A673 (cell line): ENCODE measurements around the gene AANAT. TPM values are rescaled to one million over a fixed set of nuclear protein-coding genes. Genes with fewer than 3 reads are reported as not detected.

ENCODE experiments used
- BruUV-seq: library from RNA; stranded (reverse); fragments of 400-500 nt; replicated peaks from 2 replicates; lab custom pipeline; 2021; lab: Mats Ljungman, UMichigan
- CTCF ChIA-PET: fragments of 300-600 bp; sonication (Branson Sonifier 250); formaldehyde crosslinking; loops from one replicate; lab custom pipeline; 2022; ENCODE audit warnings: antibody characterized with exemption; lab: Charles Lee
- POLR2A ChIA-PET: fragments of 300-600 bp; sonication (Branson Sonifier 250); formaldehyde crosslinking; loops from one replicate; lab custom pipeline; 2022; ENCODE audit warnings: antibody characterized with exemption; ENCODE audit not compliant: low non-redundant PET; lab: Charles Lee
- DNase-seq: peaks from one replicate; pipeline ENCODE4 v3.0.0-alpha.2; 2015; ENCODE audit warnings: low spot score
- H3K27ac ChIP-seq: fragments of 200-600 bp; sonication (generic); 2 replicates; pipeline ENCODE4 v1.5.1; 2016; ENCODE audit warnings: mixed run types, low read depth, mild to moderate bottlenecking, mixed read lengths, antibody characterized with exemption, low read length; ENCODE audit not compliant: poor library complexity, severe bottlenecking
- H3K27me3 ChIP-seq: fragments of 200-600 bp; sonication (generic); replicated peaks from 2 replicates; pipeline ENCODE4 v1.6.1; 2017; ENCODE audit warnings: mixed run types, low read depth, mild to moderate bottlenecking, mixed read lengths, antibody characterized with exemption, low read length; ENCODE audit not compliant: insufficient read depth, poor library complexity
- H3K36me3 ChIP-seq: fragments of 200-600 bp; sonication (generic); 2 replicates; pipeline ENCODE4 v1.6.1; 2016; ENCODE audit warnings: mixed run types, mild to moderate bottlenecking, mixed read lengths, antibody characterized with exemption, low read length; ENCODE audit not compliant: insufficient read depth, poor library complexity, severe bottlenecking
- H3K4me1 ChIP-seq: fragments of 200-600 bp; sonication (generic); 2 replicates; pipeline ENCODE4 v1.6.1; 2017; ENCODE audit warnings: mixed run types, mild to moderate bottlenecking, mixed read lengths, antibody characterized with exemption, low read length; ENCODE audit not compliant: insufficient read depth, poor library complexity, severe bottlenecking
- H3K4me3 ChIP-seq: fragments of 200-600 bp; sonication (generic); 2 replicates; pipeline ENCODE4 v1.5.1; 2016; ENCODE audit warnings: low read depth, mixed run types, mild to moderate bottlenecking, mixed read lengths, low read length; ENCODE audit not compliant: poor library complexity, severe bottlenecking
- H3K9me3 ChIP-seq: fragments of 200-600 bp; sonication (generic); 2 replicates; pipeline ENCODE4 v1.6.1; 2016; ENCODE audit warnings: mixed run types, low read depth, mild to moderate bottlenecking, mixed read lengths, antibody characterized with exemption, low read length; ENCODE audit not compliant: poor library complexity, severe bottlenecking
- CTCF ChIP-seq: fragments of 300-800, 200-600 bp; sonication (generic); conservative IDR thresholded peaks from 2 replicates; pipeline ENCODE4 v1.5.1; 2017; ENCODE audit warnings: low read depth, mild to moderate bottlenecking, antibody characterized with exemption, low read length, moderate library complexity, mixed read lengths
- EZH2 ChIP-seq: fragments of 200-600 bp; sonication (generic); IDR thresholded peaks from 2 replicates; pipeline ENCODE4 v1.6.1; 2017; ENCODE audit warnings: borderline replicate concordance, low read depth, mild to moderate bottlenecking, mixed read lengths, antibody characterized with exemption, low read length; ENCODE audit not compliant: poor library complexity, severe bottlenecking
- intact Hi-C: fragments of 100-400 bp; cut with micrococcal nuclease; formaldehyde crosslinking; loops from one replicate; pipeline ENCODE4 v1.10.0; 2022; ENCODE audit not compliant: unreplicated experiment
- total RNA-seq: library from RNA; stranded (reverse); gene quantifications from 2 replicates; pipeline ENCODE4 v1.2.3, GENCODE V29; 2021

AANAT gene
- total RNA-seq, 1 experiment from 2014 or later = not detected

GRCh38 chr17:76510831-76511244 is 43.4 kb downstream of the AANAT start:
- DNase-seq = no peak
- no TSS peak for BruUV-seq
- no peak overlapping the region for H3K4me3 ChIP-seq
- no peaks in the 10 kb centered on the region for H3K36me3 ChIP-seq
- ChIA-PET CTCF (interaction anchor here (0.9 kb wide), 1 partner anchor 49 kb away, joined by 3 read pairs; no protein-coding TSS in a partner anchor), POLR2A (no interaction called here)
- TF ChIP-seq CTCF = no peak
- TF ChIP-seq EZH2 = no peak
- peaks cover 3% of the 10 kb centered on the region for H3K4me1 ChIP-seq
- intact Hi-C loops = no loop called here
- no peak overlapping the region for H3K27ac ChIP-seq
- H3K9me3 ChIP-seq = no peaks in the 10 kb centered on the region
- no peaks in the 10 kb centered on the region for H3K27me3 ChIP-seq

- Histone ChIP-seq H3K27ac (no peak overlapping the region), H3K4me3 (no peak overlapping the region), H3K27me3 (no peaks in the 10 kb centered on the region), H3K4me1 (no peaks in the 10 kb centered on the region), H3K36me3 (no peaks in the 10 kb centered on the region), H3K9me3 (no peaks in the 10 kb centered on the region)
- no TSS peak for BruUV-seq
- no peak for DNase-seq
- TF ChIP-seq CTCF (no peak), EZH2 (no peak)
- POLR2A ChIA-PET = no interaction called here
- CTCF ChIA-PET = interaction anchor here (0.9 kb wide), 1 partner anchor 50 kb away, joined by 3 read pairs; no protein-coding TSS in a partner anchor
- intact Hi-C loops = no loop called here
These were observed 44.4 kb downstream of the AANAT start for GRCh38 chr17:76511668-76512365.

- H3K36me3 ChIP-seq = no peaks in the 10 kb centered on the region
- DNase-seq = no peak
- POLR2A ChIA-PET = no interaction called here
- no TSS peak for BruUV-seq
- CTCF ChIA-PET = interaction anchor here (0.6 kb wide), 1 partner anchor 211 kb away, joined by 4 read pairs; no protein-coding TSS in a partner anchor
- no peaks in the 10 kb centered on the region for H3K9me3 ChIP-seq
- H3K27ac ChIP-seq = no peak overlapping the region
- no peak overlapping the region for H3K4me3 ChIP-seq
- H3K4me1 ChIP-seq = no peaks in the 10 kb centered on the region
- TF ChIP-seq EZH2 (no peak), CTCF (no peak)
- no peaks in the 10 kb centered on the region for H3K27me3 ChIP-seq
- intact Hi-C loops = no loop called here
These were observed 45.2 kb downstream of the AANAT start for GRCh38 chr17:76512366-76513305.
